Measurements from ENCODE around the gene MAP10.

Gene MAP10

GRCh38 chr1:232786845-232787455 lies 18.3 kb upstream of the MAP10 start:
- no peak overlapping the region for H3K27ac ChIP-seq
- no peak for TF ChIP-seq CTCF (IDR thresholded peaks at IDR 0.05)
- TF ChIP-seq ZFX (IDR thresholded peaks at IDR 0.05; ENCODE audit: borderline replicate concordance), result no peak

- TF ChIP-seq ZFX (IDR thresholded peaks at IDR 0.05; ENCODE audit: borderline replicate concordance), result no peak
- no peak for TF ChIP-seq CTCF (IDR thresholded peaks at IDR 0.05)
- H3K27ac ChIP-seq, result no peak overlapping the region
Measured at GRCh38 chr1:232788235-232788872, 16.9 kb upstream of the MAP10 start.

- no peak overlapping the region for H3K27ac ChIP-seq
- TF ChIP-seq ZFX (IDR thresholded peaks at IDR 0.05; ENCODE audit: borderline replicate concordance) (no peak), CTCF (IDR thresholded peaks at IDR 0.05) (no peak)
Measured at GRCh38 chr1:232789651-232790050, 15.6 kb upstream of the MAP10 start.

GRCh38 chr1:232792949-232793348 lies 12.3 kb upstream of the MAP10 start:
- H3K27ac ChIP-seq, result no peak overlapping the region
- no peak for TF ChIP-seq CTCF (IDR thresholded peaks at IDR 0.05)
- no peak for TF ChIP-seq ZFX (IDR thresholded peaks at IDR 0.05; ENCODE audit: borderline replicate concordance)

- TF ChIP-seq ZFX (IDR thresholded peaks at IDR 0.05; ENCODE audit: borderline replicate concordance), result no peak
- peak; percentile 59 for TF ChIP-seq CTCF (IDR thresholded peaks at IDR 0.05)
- H3K27ac ChIP-seq, result peak overlapping the region; percentile 50
Measured at GRCh38 chr1:232793944-232794343, 11.3 kb upstream of the MAP10 start.

- no peak overlapping the region for H3K27ac ChIP-seq
- TF ChIP-seq ZFX (IDR thresholded peaks at IDR 0.05; ENCODE audit: borderline replicate concordance) (no peak), CTCF (IDR thresholded peaks at IDR 0.05) (no peak)
Measured at GRCh38 chr1:232795497-232796053, 9.6 kb upstream of the MAP10 start.

- H3K27ac ChIP-seq, result no peak overlapping the region
- TF ChIP-seq ZFX (IDR thresholded peaks at IDR 0.05; ENCODE audit: borderline replicate concordance) (no peak), CTCF (IDR thresholded peaks at IDR 0.05) (no peak)
Measured at GRCh38 chr1:232797856-232798510, 7.2 kb upstream of the MAP10 start.

All from 22Rv1 (cell line).